K562 (cell line): ENCODE data around the gene ZNF598.
A peak's percentile ranks its signal among the peaks of the same experiment; 100 is the strongest.

Source experiments
- E2F4 ChIP-seq: sonication (generic); formaldehyde crosslinking; IDR thresholded peaks from 2 replicates; pipeline ENCODE4 v1.8.0; 2022; ENCODE audit warnings: mild to moderate bottlenecking, low read depth, missing genetic modification reagents
- NFIC ChIP-seq: fragments of 450-650 bp; IDR thresholded peaks from 2 replicates; pipeline ENCODE4 v1.6.1; 2017; ENCODE audit warnings: mild to moderate bottlenecking, inconsistent platforms
- ZBTB17 ChIP-seq: fragments of 450-650 bp; formaldehyde crosslinking; IDR thresholded peaks from 2 replicates; pipeline ENCODE4 v1.4.0; 2020; ENCODE audit warnings: mild to moderate bottlenecking
- ZEB2 ChIP-seq: fragments of 450-650 bp; IDR thresholded peaks from 2 replicates; pipeline ENCODE4 v1.6.1; 2016
- ZNF146 ChIP-seq: IDR thresholded peaks from one replicate; pipeline ENCODE4 v1.6.1; 2018; ENCODE audit warnings: missing compliant biosample characterization; ENCODE audit not compliant: unreplicated experiment
- TF ChIP-seq, protein P1 (sequence below), 2 experiments: IDR thresholded peaks in 1 of 2; conservative IDR thresholded peaks in 1 of 2; 2 replicates each; pipeline ENCODE4 v1.6.1; 2016; ENCODE audit warnings: low read depth in 2 of 2, mild to moderate bottlenecking in 1 of 2, missing compliant biosample characterization in 1 of 2, missing genetic modification characterization in 1 of 2, moderate library complexity in 1 of 2

- no peak for TF ChIP-seq E2F4
- TF ChIP-seq ZNF146 (CRISPR knock-in tag): no peak
- TF ChIP-seq ZBTB17 (CRISPR knock-in tag): no peak
- no peak for TF ChIP-seq ZEB2
- TF ChIP-seq, protein P1, sequence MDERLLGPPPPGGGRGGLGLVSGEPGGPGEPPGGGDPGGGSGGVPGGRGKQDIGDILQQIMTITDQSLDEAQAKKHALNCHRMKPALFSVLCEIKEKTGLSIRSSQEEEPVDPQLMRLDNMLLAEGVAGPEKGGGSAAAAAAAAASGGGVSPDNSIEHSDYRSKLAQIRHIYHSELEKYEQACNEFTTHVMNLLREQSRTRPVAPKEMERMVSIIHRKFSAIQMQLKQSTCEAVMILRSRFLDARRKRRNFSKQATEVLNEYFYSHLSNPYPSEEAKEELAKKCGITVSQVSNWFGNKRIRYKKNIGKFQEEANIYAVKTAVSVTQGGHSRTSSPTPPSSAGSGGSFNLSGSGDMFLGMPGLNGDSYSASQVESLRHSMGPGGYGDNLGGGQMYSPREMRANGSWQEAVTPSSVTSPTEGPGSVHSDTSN (CRISPR knock-in tag; IDR thresholded peaks at IDR 0.05; ENCODE audit: low read depth): no peak
- TF ChIP-seq, protein P1 (tag; conservative IDR thresholded peaks at IDR 0.05; ENCODE audit: low read depth): no peak
- peak; percentile 33; the same call in 1 of the 2 replicates for TF ChIP-seq NFIC
Observed at GRCh38 chr16:1978476-1979120, 31.0 kb downstream of the ZNF598 start.
